K562 (cell line): ENCODE data around the gene CD46. TPM values are rescaled to one million over a fixed set of nuclear protein-coding genes. Genes with fewer than 3 reads are reported as not detected.
A peak's percentile ranks its signal among the peaks of the same experiment; 100 is the strongest.

Experiments
- ARID3A ChIP-seq: IDR thresholded peaks from 2 replicates; pipeline ENCODE4 v1.6.1; 2012; ENCODE audit warnings: low read depth, low read length, improper control_type of control experiment, borderline replicate concordance
- ARID3B ChIP-seq: fragments of 250-450 bp; sonication (Bioruptor Pico); IDR thresholded peaks from 2 replicates; pipeline ENCODE4 v1.4.0; 2020; ENCODE audit warnings: borderline replicate concordance
- CGGBP1 ChIP-seq: fragments of 250-450 bp; sonication (Bioruptor Pico); IDR thresholded peaks from 2 replicates; pipeline ENCODE4 v1.9.0; 2021; ENCODE audit warnings: mild to moderate bottlenecking
- CHCHD3 ChIP-seq: fragments of 250-450 bp; sonication (Bioruptor Pico); IDR thresholded peaks from 2 replicates; pipeline ENCODE4 v2.1.2; 2022; ENCODE audit warnings: mild to moderate bottlenecking
- DLX4 ChIP-seq: fragments of 250-450 bp; sonication (Bioruptor Pico); IDR thresholded peaks from 2 replicates; pipeline ENCODE4 v1.6.1; 2021; ENCODE audit warnings: mild to moderate bottlenecking
- ELF1 ChIP-seq: fragments of 200-800 bp; sonication (Bioruptor generic); IDR thresholded peaks from 2 replicates; pipeline ENCODE4 v1.6.1; 2016; ENCODE audit warnings: missing genetic modification characterization, missing compliant biosample characterization
- GABPB2 ChIP-seq: fragments of 250-450 bp; sonication (Bioruptor Pico); conservative IDR thresholded peaks from 2 replicates; pipeline ENCODE4 v1.5.1; 2021; ENCODE audit warnings: mild to moderate bottlenecking
- HES1 ChIP-seq: fragments of 450-650 bp; IDR thresholded peaks from 2 replicates; pipeline ENCODE4 v1.6.1; 2016; ENCODE audit warnings: low read depth, mild to moderate bottlenecking, moderate library complexity
- HSF4 ChIP-seq: fragments of 250-450 bp; sonication (Bioruptor Pico); IDR thresholded peaks from 2 replicates; pipeline ENCODE4 v2.1.2; 2022; ENCODE audit warnings: mild to moderate bottlenecking, moderate library complexity, borderline replicate concordance
- IRF2 ChIP-seq: sonication (generic); formaldehyde crosslinking; IDR thresholded peaks from 2 replicates; pipeline ENCODE4 v1.8.1; 2022; ENCODE audit warnings: mild to moderate bottlenecking, missing genetic modification reagents
- MCM2 ChIP-seq: fragments of 450-650 bp; IDR thresholded peaks from 2 replicates; pipeline ENCODE4 v1.6.1; 2017; ENCODE audit warnings: low read depth, mild to moderate bottlenecking
- NFIC ChIP-seq: fragments of 450-650 bp; IDR thresholded peaks from 2 replicates; pipeline ENCODE4 v1.6.1; 2017; ENCODE audit warnings: mild to moderate bottlenecking, inconsistent platforms
- PCBP1 ChIP-seq: fragments of 200-400 bp; formaldehyde crosslinking; IDR thresholded peaks from 2 replicates; pipeline ENCODE4 v1.6.1; 2018; ENCODE audit warnings: mild to moderate bottlenecking, low read depth, low read length; ENCODE audit not compliant: poor library complexity, severe bottlenecking
- PTBP1 ChIP-seq: fragments of 200-400 bp; formaldehyde crosslinking; IDR thresholded peaks from 2 replicates; pipeline ENCODE4 v1.6.1; 2017; ENCODE audit warnings: low read depth, low read length
- RBM22 ChIP-seq: fragments of 200-400 bp; formaldehyde crosslinking; IDR thresholded peaks from 2 replicates; pipeline ENCODE4 v1.6.1; 2018; ENCODE audit warnings: low read length, low read depth; ENCODE audit not compliant: poor library complexity, severe bottlenecking
- SMARCA5 ChIP-seq: fragments of 450-650 bp; IDR thresholded peaks from 2 replicates; pipeline ENCODE4 v1.6.1; 2016
- SP1 ChIP-seq: sonication (generic); formaldehyde crosslinking; IDR thresholded peaks from 2 replicates; pipeline ENCODE4 v1.8.1; 2022; ENCODE audit warnings: mild to moderate bottlenecking, missing genetic modification reagents
- SUPT5H ChIP-seq: fragments of 450-650 bp; IDR thresholded peaks from 2 replicates; pipeline ENCODE4 v1.6.1; 2016
- ZNF146 ChIP-seq: IDR thresholded peaks from one replicate; pipeline ENCODE4 v1.6.1; 2018; ENCODE audit warnings: missing compliant biosample characterization; ENCODE audit not compliant: unreplicated experiment
- ZNF311 ChIP-seq: fragments of 250-450 bp; sonication (Bioruptor Pico); IDR thresholded peaks from 2 replicates; pipeline ENCODE4 v1.4.0; 2020; ENCODE audit warnings: mild to moderate bottlenecking, moderate library complexity
- ZNF644 ChIP-seq: fragments of 200-800 bp; sonication (Bioruptor generic); IDR thresholded peaks from 2 replicates; pipeline ENCODE4 v1.6.1; 2016; ENCODE audit warnings: low read depth, missing genetic modification characterization, missing compliant biosample characterization
- ZNF75A ChIP-seq: fragments of 450-650 bp; formaldehyde crosslinking; IDR thresholded peaks from 2 replicates; pipeline ENCODE4 v1.4.0; 2020; ENCODE audit warnings: mild to moderate bottlenecking
- polyA plus RNA-seq, 8 experiments: library from polyadenylated mRNA; depleted of rRNA in 4 of 8; stranded (reverse) in 5 of 8; unstranded in 3 of 8; fragments of >200 nt; fragmentation: Nextera tagmentation in 2 of 8; fragmentation: Illumina TruSeq in 1 of 8; extraction: Ambion mirVana in 2 of 8; extraction: Trizol in 1 of 8; gene quantifications; 2 replicates each; pipeline versions ENCODE4 v1.2.1 to v1.2.3, GENCODE V29; 2011 to 2014; ENCODE audit warnings: inconsistent platforms in 1 of 8, missing spikeins in 1 of 8
- total RNA-seq, 7 experiments: library from RNA; depleted of rRNA in 6 of 7; stranded (reverse); fragments of >200 nt in 6 of 7; fragmentation: Illumina TruSeq in 2 of 7; extraction: Trizol in 2 of 7; gene quantifications; 2 replicates each; pipeline versions ENCODE4 v1.2.1 to v1.2.3, GENCODE V29; 2011 to 2021; ENCODE audit warnings: low replicate concordance in 1 of 7

The CD46 gene
- total and polyA plus RNA-seq, 9 of the 15 experiments (the other 6 are each of a cell fraction or from before 2014, with no cell fraction given) = 87.9 to 374 (median 156) TPM

- TF ChIP-seq RBM22 (no peak), ZNF311 (CRISPR knock-in tag) (peak; percentile 61), MCM2 (no peak), GABPB2 (no peak), ARID3B (CRISPR knock-in tag) (0 out of 2 replicates have a peak, but pooled peaks have one; percentile 55), ARID3A (no peak), IRF2 (no peak), SMARCA5 (no peak), SP1 (CRISPR knock-in tag) (peak; percentile 73), ZNF644 (tag) (peak; percentile 75; the same call in 1 of the 2 replicates), ZNF75A (CRISPR knock-in tag) (no peak), HES1 (no peak), HSF4 (CRISPR knock-in tag) (no peak; the same call in 1 of the 2 replicates), ZNF146 (CRISPR knock-in tag) (no peak), CHCHD3 (no peak), SUPT5H (no peak), PTBP1 (no peak), ELF1 (tag) (no peak), DLX4 (CRISPR knock-in tag) (no peak), PCBP1 (no peak), NFIC (no peak), CGGBP1 (CRISPR knock-in tag) (no peak)
Observed at GRCh38 chr1:207817778-207818751, 66.2 kb downstream of the CD46 start (continued).
